Fibroblast of lung (primary cell): ENCODE results near the gene CHDH. TPM values are rescaled to one million over a fixed set of nuclear protein-coding genes. Genes with fewer than 3 reads are reported as not detected.

Experiments used
- DNase-seq, 2 donors: peaks; one replicate each; pipeline versions ENCODE4 v3.0.0 to v3.0.0-alpha.2; 2010; ENCODE audit warnings: low read depth in 2 of 2
- H2AFZ ChIP-seq: 2 replicates; pipeline ENCODE4 v1.5.1; 2012; ENCODE audit warnings: low read length, control low read depth, inconsistent platforms
- H3K27ac ChIP-seq: 2 replicates; pipeline ENCODE4 v1.5.1; 2011; ENCODE audit warnings: low read length, control low read depth; ENCODE audit not compliant: insufficient read depth
- H3K27me3 ChIP-seq: 2 replicates; pipeline ENCODE4 v1.5.1; 2011; ENCODE audit warnings: mild to moderate bottlenecking, low read length; ENCODE audit not compliant: control insufficient read depth, insufficient read depth
- H3K36me3 ChIP-seq: 2 replicates; pipeline ENCODE4 v1.5.1; 2011; ENCODE audit warnings: low read length; ENCODE audit not compliant: control insufficient read depth, insufficient read depth
- H3K4me1 ChIP-seq: 2 replicates; pipeline ENCODE4 v1.5.1; 2011; ENCODE audit warnings: low read length; ENCODE audit not compliant: control insufficient read depth, insufficient read depth; ENCODE audit errors: extremely low read depth
- H3K4me2 ChIP-seq: 2 replicates; pipeline ENCODE4 v1.5.1; 2011; ENCODE audit warnings: low read length, control low read depth; ENCODE audit not compliant: insufficient read depth; ENCODE audit errors: extremely low read depth
- H3K4me3 ChIP-seq, 4 experiments: fragments of 200-600 bp in 1 of 4; sonication (generic) in 1 of 4; replicated peaks in 1 of 4; 2 replicates each; pipeline ENCODE4 v1.5.1; 2011 to 2016; ENCODE audit warnings: low read length in 4 of 4, low read depth in 3 of 4, mild to moderate bottlenecking in 3 of 4, control low read depth in 2 of 4, inconsistent platforms in 1 of 4, mixed read lengths in 1 of 4; ENCODE audit not compliant: insufficient read depth in 1 of 4; ENCODE audit errors: control extremely low read depth in 1 of 4
- H3K79me2 ChIP-seq: 2 replicates; pipeline ENCODE4 v1.5.1; 2012; ENCODE audit warnings: mild to moderate bottlenecking, low read length, inconsistent platforms; ENCODE audit not compliant: control insufficient read depth, insufficient read depth
- H3K9ac ChIP-seq: 2 replicates; pipeline ENCODE4 v1.5.1; 2011; ENCODE audit warnings: mild to moderate bottlenecking, low read length, control low read depth; ENCODE audit not compliant: insufficient read depth
- H3K9me3 ChIP-seq: 2 replicates; pipeline ENCODE4 v1.5.1; 2012; ENCODE audit warnings: low read depth, low read length; ENCODE audit not compliant: control insufficient read depth, insufficient read depth
- H4K20me1 ChIP-seq: 2 replicates; pipeline ENCODE4 v1.5.1; 2011; ENCODE audit warnings: low read length; ENCODE audit not compliant: control insufficient read depth, insufficient read depth; ENCODE audit errors: extremely low read depth
- EZH2 ChIP-seq: IDR thresholded peaks from 2 replicates; pipeline ENCODE4 v1.5.1; 2012; ENCODE audit warnings: low read length, control low read depth, mild to moderate bottlenecking; ENCODE audit errors: missing control alignments
- polyA plus RNA-seq, 2 donors: library from polyadenylated mRNA; depleted of rRNA in 1 of 2; stranded (reverse) in 1 of 2; unstranded in 1 of 2; fragments of >200 nt; gene quantifications; 2 replicates each; pipeline ENCODE4 v1.2.1, GENCODE V29; 2011 to 2012; ENCODE audit warnings: missing spikeins in 1 of 2
- total RNA-seq: library from RNA; depleted of rRNA; stranded (reverse); fragments of >200 nt; gene quantifications from 2 replicates; pipeline ENCODE4 v1.2.1, GENCODE V29; 2014
- TF ChIP-seq, protein P1 (sequence below), 2 donors: IDR thresholded peaks in 1 of 2; conservative IDR thresholded peaks in 1 of 2; 1 replicate in 1 of 2; 2 replicates in 1 of 2; pipeline ENCODE4 v1.5.1; 2011 to 2012; ENCODE audit warnings: low read length in 2 of 2, control low read depth in 1 of 2, inconsistent platforms in 1 of 2, low read depth in 1 of 2, mild to moderate bottlenecking in 1 of 2

CHDH gene
- total and polyA plus RNA-seq, 2 donors (not counting 1 experiment from before 2014, with no cell fraction given): 0.23 to 0.83 TPM

DNA sequence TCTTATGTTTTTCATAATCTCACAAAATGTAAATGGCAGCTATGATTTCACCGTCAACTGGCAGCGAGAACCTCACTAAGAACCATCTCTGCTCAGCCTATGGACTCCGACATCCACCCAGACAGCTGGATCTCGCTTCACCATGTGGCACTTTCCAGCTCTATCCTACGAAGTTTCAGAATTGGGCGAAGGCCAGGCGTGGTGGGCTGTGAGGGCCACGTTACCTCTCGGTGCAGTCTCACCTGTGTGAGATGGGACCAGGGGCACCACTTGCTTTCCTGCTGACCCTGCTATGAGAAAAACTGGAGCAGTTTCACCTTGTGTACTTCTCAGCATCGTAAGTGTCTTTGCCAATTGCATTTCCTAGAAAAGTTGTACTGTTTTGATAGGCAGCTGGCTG is 32.3 kb downstream of the CHDH start:
- no peak for TF ChIP-seq EZH2
- TF ChIP-seq, protein P1, sequence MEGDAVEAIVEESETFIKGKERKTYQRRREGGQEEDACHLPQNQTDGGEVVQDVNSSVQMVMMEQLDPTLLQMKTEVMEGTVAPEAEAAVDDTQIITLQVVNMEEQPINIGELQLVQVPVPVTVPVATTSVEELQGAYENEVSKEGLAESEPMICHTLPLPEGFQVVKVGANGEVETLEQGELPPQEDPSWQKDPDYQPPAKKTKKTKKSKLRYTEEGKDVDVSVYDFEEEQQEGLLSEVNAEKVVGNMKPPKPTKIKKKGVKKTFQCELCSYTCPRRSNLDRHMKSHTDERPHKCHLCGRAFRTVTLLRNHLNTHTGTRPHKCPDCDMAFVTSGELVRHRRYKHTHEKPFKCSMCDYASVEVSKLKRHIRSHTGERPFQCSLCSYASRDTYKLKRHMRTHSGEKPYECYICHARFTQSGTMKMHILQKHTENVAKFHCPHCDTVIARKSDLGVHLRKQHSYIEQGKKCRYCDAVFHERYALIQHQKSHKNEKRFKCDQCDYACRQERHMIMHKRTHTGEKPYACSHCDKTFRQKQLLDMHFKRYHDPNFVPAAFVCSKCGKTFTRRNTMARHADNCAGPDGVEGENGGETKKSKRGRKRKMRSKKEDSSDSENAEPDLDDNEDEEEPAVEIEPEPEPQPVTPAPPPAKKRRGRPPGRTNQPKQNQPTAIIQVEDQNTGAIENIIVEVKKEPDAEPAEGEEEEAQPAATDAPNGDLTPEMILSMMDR (conservative IDR thresholded peaks at IDR 0.05 in 1 of 2, IDR thresholded peaks at IDR 0.05 in 1 of 2; ENCODE audit: low read depth in 1 of 2, low read length in 2 of 2): no peak
- H2AFZ ChIP-seq: no peak overlapping the region
- no peaks in the 10 kb centered on the region for H3K9me3 ChIP-seq
- H3K27ac ChIP-seq: no peak overlapping the region
- no peak overlapping the region for H3K4me3 ChIP-seq
- DNase-seq: no peak
- H3K79me2 ChIP-seq: no peaks in the 10 kb centered on the region
- H4K20me1 ChIP-seq: no peaks in the 10 kb centered on the region
- H3K36me3 ChIP-seq: no peaks in the 10 kb centered on the region
- no peaks in the 10 kb centered on the region for H3K4me1 ChIP-seq
- no peaks in the 10 kb centered on the region for H3K27me3 ChIP-seq
- H3K4me2 ChIP-seq: no peak overlapping the region
- no peak overlapping the region for H3K9ac ChIP-seq

- Histone ChIP-seq H3K79me2 (no peaks in the 10 kb centered on the region), H3K4me1 (no peaks in the 10 kb centered on the region), H3K4me3 (no peak overlapping the region), H3K4me2 (no peak overlapping the region), H4K20me1 (no peaks in the 10 kb centered on the region), H3K36me3 (no peaks in the 10 kb centered on the region), H3K27me3 (no peaks in the 10 kb centered on the region), H3K9me3 (no peaks in the 10 kb centered on the region), H3K27ac (no peak overlapping the region), H3K9ac (no peak overlapping the region), H2AFZ (no peak overlapping the region)
- DNase-seq: no peak
- TF ChIP-seq EZH2: no peak
- TF ChIP-seq, protein P1 (conservative IDR thresholded peaks at IDR 0.05 in 1 of 2, IDR thresholded peaks at IDR 0.05 in 1 of 2; ENCODE audit: low read depth in 1 of 2, low read length in 2 of 2): no peak
Observed at GRCh38 chr3:53813229-53813628, 33.0 kb downstream of the CHDH start.

GRCh38 chr3:53812434-53812833 is 33.8 kb downstream of the CHDH start:
- H3K4me2 ChIP-seq: no peak overlapping the region
- H3K27me3 ChIP-seq: no peaks in the 10 kb centered on the region
- H4K20me1 ChIP-seq: no peaks in the 10 kb centered on the region
- H3K9ac ChIP-seq: no peak overlapping the region
- H3K4me3 ChIP-seq: no peak overlapping the region
- H3K36me3 ChIP-seq: no peaks in the 10 kb centered on the region
- no peak for DNase-seq
- H3K9me3 ChIP-seq: no peaks in the 10 kb centered on the region
- TF ChIP-seq, protein P1 (conservative IDR thresholded peaks at IDR 0.05 in 1 of 2, IDR thresholded peaks at IDR 0.05 in 1 of 2; ENCODE audit: low read depth in 1 of 2, low read length in 2 of 2): no peak
- TF ChIP-seq EZH2: no peak
- H2AFZ ChIP-seq: no peak overlapping the region
- H3K4me1 ChIP-seq: no peaks in the 10 kb centered on the region
- H3K79me2 ChIP-seq: no peaks in the 10 kb centered on the region
- no peak overlapping the region for H3K27ac ChIP-seq
